Measurements from ENCODE around the gene NR3C2. TPM values are rescaled to one million over a fixed set of nuclear protein-coding genes. Genes with fewer than 3 reads are reported as not detected.

NR3C2 gene
- total and polyA plus RNA-seq, 12 donors = 1.1 to 19.8 (median 11.7) TPM

- no peak overlapping the region for H3K27ac ChIP-seq
- H3K4me3 ChIP-seq = no peak overlapping the region
- intact Hi-C loops (cut with DNase I) = no loop called here
- 24 to 45% (median 38%) methylated on average over 2 to 3 of the region's 3 CpGs for WGBS, 4 donors
- no peaks in the 10 kb centered on the region for H3K4me1 ChIP-seq (replicated peaks in 1 of 2)
- H3K27me3 ChIP-seq = no peaks in the 10 kb centered on the region
- no peaks in the 10 kb centered on the region for H3K9me3 ChIP-seq (replicated peaks in 1 of 3)
- peak in 2 of 7 donors; percentile 14 to 43 for DNase-seq
- TF ChIP-seq CTCF (IDR thresholded peaks at IDR 0.05) (no peak), POLR2A (IDR thresholded peaks at IDR 0.05) (no peak)
- H3K36me3 ChIP-seq (replicated peaks in 1 of 2) = peaks cover 0 to 8% of the 10 kb centered on the region in 2 donors
Observed at GRCh38 chr4:148069895-148070178, 372.4 kb downstream of the NR3C2 start.

GRCh38 chr4:148069086-148069894 lies 372.9 kb downstream of the NR3C2 start:
- H3K4me3 ChIP-seq = no peak overlapping the region
- TF ChIP-seq CTCF (IDR thresholded peaks at IDR 0.05) (no peak), POLR2A (IDR thresholded peaks at IDR 0.05) (no peak)
- H3K36me3 ChIP-seq (replicated peaks in 1 of 2) = peaks cover 0 to 8% of the 10 kb centered on the region in 2 donors
- DNase-seq = no peak
- H3K4me1 ChIP-seq (replicated peaks in 1 of 2) = no peaks in the 10 kb centered on the region
- no peaks in the 10 kb centered on the region for H3K27me3 ChIP-seq
- no peak overlapping the region for H3K27ac ChIP-seq
- H3K9me3 ChIP-seq (replicated peaks in 1 of 3) = no peaks in the 10 kb centered on the region
- WGBS, 4 donors = 90 to 95% (median 92%) methylated on average over 10 to 11 of the region's 11 CpGs
- intact Hi-C loops (cut with DNase I) = no loop called here

GRCh38 chr4:148068065-148068911 lies 373.9 kb downstream of the NR3C2 start:
- Histone ChIP-seq H3K4me3 (no peak overlapping the region), H3K9me3 (replicated peaks in 1 of 3) (no peaks in the 10 kb centered on the region), H3K36me3 (replicated peaks in 1 of 2) (peaks cover 0 to 12% of the 10 kb centered on the region in 2 donors), H3K27me3 (no peaks in the 10 kb centered on the region), H3K4me1 (replicated peaks in 1 of 2) (no peaks in the 10 kb centered on the region), H3K27ac (no peak overlapping the region)
- intact Hi-C loops (cut with DNase I) = no loop called here
- 81 to 89% (median 87%) methylated on average over 10 to 13 of the region's 13 CpGs for WGBS, 4 donors
- no peak for TF ChIP-seq POLR2A (IDR thresholded peaks at IDR 0.05)
- no peak for TF ChIP-seq CTCF (IDR thresholded peaks at IDR 0.05)
- DNase-seq = no peak

- DNase-seq = no peak
- Histone ChIP-seq H3K4me1 (replicated peaks in 1 of 2) (no peaks in the 10 kb centered on the region), H3K9me3 (replicated peaks in 1 of 3) (no peaks in the 10 kb centered on the region), H3K4me3 (no peak overlapping the region), H3K27me3 (no peaks in the 10 kb centered on the region), H3K36me3 (replicated peaks in 1 of 2) (peaks cover 0 to 6% of the 10 kb centered on the region in 2 donors), H3K27ac (no peak overlapping the region)
- intact Hi-C loops (cut with DNase I) = no loop called here
- TF ChIP-seq CTCF (IDR thresholded peaks at IDR 0.05) = no peak
- WGBS, 4 donors = 78 to 92% (median 88%) methylated on average over 5 to 6 of the region's 6 CpGs
Observed at GRCh38 chr4:148067301-148067916, 374.8 kb downstream of the NR3C2 start.

All from adrenal gland (tissue), 12 donors.